ENCODE measurements around the gene HUS1B.

HUS1B gene

DNA sequence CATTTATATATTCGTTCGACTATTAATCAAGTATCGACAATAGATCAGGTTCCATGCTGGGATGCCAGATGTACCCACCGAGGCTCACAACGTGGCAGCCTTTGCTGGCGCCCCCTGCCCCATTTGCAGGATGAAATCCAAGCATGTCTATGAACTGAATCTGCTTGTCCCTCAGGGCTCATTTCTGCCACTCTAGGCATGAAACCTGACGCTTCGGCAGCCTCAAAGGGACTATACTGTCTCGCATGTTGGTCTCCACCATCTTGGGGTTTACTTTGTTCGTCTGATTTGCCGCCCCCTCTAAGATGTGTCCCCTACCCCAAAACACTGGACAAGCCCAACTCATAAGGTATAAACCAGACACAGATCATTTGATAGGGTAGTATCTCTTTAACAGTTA is 36.7 kb downstream of the HUS1B start:
- DNase-seq: no peak

DNA sequence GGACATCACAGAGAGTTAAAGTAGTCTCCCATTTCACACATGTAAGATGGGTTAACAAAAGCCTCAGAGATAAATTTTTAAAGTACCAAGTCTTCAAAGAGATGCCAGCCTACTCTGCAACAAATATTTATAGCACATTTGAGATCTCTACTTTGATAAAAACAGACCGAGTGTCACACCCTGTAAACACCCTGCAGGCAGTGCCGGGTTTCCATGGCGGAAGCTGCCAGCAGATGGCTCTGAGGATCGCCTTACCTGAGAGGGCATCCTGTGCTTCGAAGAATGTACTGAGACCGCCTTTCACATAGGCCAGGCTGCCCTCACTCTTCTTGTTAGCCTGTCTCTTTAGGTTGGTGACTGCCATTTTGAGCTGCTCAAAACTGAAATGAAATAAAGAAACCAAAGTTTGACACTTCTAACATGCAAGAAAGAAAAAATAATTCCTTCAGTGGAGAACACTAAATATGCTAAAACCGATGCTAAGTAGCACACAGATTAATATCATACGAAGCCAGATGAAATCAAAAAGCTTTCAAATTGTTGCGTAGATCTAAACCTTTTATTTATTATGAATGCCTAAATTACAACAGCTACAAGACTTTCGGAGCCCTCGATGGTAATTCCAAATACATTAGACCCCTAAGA is 39.3 kb downstream of the HUS1B start:
- DNase-seq: no peak

DNA sequence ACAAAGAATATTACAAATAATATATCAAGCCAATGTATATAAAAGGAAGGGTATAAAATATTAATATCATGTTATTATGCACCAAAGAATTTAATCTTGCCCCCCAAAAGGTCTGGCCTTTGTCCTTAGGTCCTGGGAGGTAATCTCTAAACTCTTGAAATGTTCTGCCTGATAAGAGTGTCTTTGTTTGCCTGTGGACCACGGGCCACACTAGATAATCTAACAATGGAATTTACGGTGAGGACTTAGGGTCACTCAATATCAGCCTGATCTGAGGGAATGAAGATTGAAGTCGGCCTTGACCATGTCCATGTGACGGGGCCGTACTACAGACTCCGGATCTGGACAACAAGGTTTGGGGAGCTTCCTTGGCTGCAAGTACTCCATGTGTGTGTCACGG is 42.9 kb downstream of the HUS1B start:
- DNase-seq: no peak

DNA sequence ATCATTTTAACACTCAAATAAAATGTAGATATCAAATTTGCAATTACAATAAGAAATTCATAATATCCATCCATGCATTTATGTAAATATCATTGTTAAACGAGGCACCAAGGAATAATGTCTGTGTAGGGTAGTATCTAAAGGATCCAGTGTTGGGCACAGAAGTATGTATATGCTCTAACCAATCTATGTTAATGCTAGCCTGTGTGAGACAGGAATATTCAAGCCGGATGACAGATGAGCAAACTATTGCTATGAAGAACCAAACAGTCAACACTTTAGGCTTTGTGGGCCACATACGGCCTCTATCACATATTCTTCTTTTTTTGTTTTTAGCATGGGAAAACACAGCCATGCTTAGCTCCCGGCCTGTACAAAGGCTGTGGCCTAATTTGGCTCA is 45.0 kb downstream of the HUS1B start:
- no peak for DNase-seq

DNA sequence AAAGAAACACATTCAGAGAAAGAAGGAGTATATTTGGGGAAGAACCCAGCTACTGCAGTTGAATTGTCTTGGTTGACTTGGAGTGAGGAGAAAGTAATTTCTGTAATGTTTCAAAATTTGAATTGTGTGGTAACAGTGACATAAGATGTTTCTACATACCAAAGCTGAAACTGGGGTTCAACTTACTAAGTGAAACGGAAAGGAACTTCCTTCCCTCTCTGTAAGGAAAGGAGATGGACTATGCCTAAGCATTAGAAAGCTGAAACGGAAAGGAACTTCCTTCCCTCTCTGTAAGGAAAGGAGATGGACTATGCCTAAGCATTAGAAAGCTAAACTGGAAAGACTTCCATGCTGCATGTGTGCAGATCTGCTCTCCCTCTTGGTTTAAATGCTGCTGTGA is 46.0 kb downstream of the HUS1B start:
- DNase-seq: no peak

DNA sequence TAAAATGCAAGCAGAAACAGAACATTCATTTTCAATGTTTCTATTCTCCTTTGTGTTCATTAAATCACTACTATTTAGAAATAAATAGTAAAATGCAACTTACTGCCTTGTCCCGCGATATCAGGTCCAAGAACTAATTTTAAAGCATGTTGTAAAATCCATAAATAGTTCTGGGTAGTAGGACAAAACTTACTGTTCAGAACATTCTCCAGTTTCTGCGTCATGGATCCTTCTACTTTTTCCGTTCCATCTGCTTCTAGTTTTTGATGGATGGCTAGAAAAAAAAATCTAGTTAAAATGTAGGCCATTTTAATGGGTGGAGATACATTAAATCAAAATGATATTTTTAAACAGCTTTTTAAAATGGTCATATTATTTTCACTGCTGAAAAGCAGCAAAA is 47.0 kb downstream of the HUS1B start:
- DNase-seq: no peak

DNA sequence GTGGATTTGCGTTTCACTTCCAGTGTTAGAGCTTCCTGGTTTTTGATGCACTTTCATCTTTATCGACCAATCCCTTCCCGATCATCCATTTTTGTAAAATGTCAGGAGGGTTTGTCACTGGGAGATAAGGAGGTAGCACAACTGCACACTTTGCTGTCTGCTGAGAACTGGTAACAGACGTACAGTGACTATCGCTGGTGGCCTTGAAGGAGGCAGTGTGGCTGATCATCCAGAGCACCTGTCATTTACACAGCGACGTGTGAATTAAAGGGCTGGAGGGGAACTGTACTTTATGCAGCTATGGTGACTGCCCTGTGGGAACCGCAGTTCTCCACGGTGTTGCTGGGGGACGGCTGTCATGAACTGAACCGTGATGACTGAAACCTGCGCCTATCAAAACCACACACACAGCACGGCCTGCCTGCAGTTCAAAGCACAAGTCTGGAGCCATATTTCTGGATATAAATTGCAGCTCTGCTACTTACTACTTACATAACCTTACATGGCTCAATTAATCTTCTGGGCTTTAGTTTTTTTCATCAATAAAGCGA is 50.0 kb downstream of the HUS1B start:
- DNase-seq: no peak

Data from activated T-cell treated with anti-CD3 and anti-CD28 coated beads, Interleukin-2, amount 50 U/mL, for 1 hour (primary cell).